RWPE1 (cell line): ENCODE data around the gene CACNA1I.

ENCODE experiments used
- CTCF ChIA-PET: fragments of 350-600 bp; sonication (Branson Sonifier 250); formaldehyde crosslinking; extraction: SDS; loops from one replicate; lab custom pipeline; 2021; lab: Yijun Ruan, JAX
- POLR2A ChIA-PET: fragments of 400-600 bp; formaldehyde crosslinking; extraction: SDS; loops from one replicate; lab custom pipeline; 2020; ENCODE audit warnings: antibody characterized with exemption; ENCODE audit not compliant: low non-redundant PET; lab: Yijun Ruan, JAX
- DNase-seq: peaks from one replicate; pipeline ENCODE4 v3.0.0; 2012; ENCODE audit warnings: low spot score
- H3K27ac ChIP-seq: fragments of 450-650 bp; 2 replicates; pipeline ENCODE4 v1.5.1; 2017
- TF ChIP-seq, protein P1 (sequence below): fragments of 450-650 bp; conservative IDR thresholded peaks from 2 replicates; pipeline ENCODE4 v1.5.1; 2017; ENCODE audit warnings: low read depth, mild to moderate bottlenecking

Gene CACNA1I

DNA sequence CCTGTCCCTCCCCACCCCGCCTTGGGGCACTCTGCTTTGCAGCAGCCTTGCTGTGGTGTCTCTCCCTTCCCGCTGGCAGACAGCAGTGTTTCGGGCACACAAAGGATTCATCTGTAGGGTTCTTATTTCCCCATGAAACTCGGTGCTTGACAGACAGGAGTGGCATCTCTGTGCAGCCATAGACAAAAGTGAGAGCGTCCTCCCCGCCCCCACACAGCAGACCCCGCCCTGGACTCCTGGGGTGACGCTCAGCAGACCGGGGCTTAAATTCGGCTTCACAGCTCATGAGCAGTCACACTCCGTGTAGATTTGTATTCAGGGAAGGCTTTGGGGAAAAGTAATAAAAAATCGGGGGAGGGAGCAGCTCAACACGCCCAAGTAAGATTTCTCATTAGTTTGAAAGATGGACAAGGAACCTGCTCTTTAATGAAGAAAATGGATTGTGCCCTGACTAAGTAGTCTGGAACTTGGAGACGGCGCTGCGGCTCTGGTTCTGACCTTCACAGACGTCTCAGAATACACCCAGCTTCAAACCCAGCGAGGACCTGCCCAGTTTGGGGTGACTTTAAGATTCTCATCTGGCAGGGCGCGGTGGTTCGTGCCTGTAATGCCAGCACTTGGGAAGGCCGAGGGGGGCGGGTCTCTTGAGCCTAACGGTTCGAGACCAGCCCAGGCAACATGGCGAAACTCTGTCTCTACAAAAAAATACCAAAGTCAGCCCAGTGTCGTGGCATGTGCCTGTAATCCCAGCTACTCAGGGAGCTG is 136.0 kb downstream of the CACNA1I start:
- POLR2A ChIA-PET = no interaction called here
- no peak for DNase-seq
- TF ChIP-seq, protein P1, sequence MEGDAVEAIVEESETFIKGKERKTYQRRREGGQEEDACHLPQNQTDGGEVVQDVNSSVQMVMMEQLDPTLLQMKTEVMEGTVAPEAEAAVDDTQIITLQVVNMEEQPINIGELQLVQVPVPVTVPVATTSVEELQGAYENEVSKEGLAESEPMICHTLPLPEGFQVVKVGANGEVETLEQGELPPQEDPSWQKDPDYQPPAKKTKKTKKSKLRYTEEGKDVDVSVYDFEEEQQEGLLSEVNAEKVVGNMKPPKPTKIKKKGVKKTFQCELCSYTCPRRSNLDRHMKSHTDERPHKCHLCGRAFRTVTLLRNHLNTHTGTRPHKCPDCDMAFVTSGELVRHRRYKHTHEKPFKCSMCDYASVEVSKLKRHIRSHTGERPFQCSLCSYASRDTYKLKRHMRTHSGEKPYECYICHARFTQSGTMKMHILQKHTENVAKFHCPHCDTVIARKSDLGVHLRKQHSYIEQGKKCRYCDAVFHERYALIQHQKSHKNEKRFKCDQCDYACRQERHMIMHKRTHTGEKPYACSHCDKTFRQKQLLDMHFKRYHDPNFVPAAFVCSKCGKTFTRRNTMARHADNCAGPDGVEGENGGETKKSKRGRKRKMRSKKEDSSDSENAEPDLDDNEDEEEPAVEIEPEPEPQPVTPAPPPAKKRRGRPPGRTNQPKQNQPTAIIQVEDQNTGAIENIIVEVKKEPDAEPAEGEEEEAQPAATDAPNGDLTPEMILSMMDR = no peak
- CTCF ChIA-PET = interaction anchor here (0.6 kb wide), 1 partner anchor 165 kb away, joined by 3 read pairs; no protein-coding TSS in a partner anchor
- no peak overlapping the region for H3K27ac ChIP-seq

DNA sequence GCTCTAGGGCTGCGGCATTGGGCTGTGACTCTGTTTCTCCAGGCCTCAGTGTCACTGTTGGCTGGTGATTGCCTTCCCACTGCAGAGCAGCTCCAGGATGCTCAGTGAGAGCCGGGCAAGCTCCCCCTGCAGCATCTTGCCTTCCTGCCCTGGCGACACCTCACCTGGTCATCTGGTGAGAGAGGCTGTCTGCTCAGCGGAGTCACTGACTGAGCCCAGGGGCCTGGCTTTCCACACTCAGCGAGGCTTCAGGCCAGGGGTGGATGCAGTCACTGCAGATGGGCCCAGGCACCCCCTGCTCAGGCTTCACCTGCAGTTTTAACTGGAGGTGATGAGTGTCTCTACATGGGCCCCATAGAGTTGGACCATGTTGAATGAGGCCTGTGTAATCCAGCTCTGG is 136.8 kb downstream of the CACNA1I start:
- CTCF ChIA-PET = interaction anchor here (0.6 kb wide), 3 partner anchors 9 to 166 kb away, joined by 3 read pairs; no protein-coding TSS in a partner anchor
- DNase-seq = no peak
- H3K27ac ChIP-seq = no peak overlapping the region
- POLR2A ChIA-PET = interaction anchor here (0.6 kb wide), 1 partner anchor 24 kb away, joined by 4 read pairs; no protein-coding TSS in a partner anchor
- TF ChIP-seq, protein P1 = no peak

DNA sequence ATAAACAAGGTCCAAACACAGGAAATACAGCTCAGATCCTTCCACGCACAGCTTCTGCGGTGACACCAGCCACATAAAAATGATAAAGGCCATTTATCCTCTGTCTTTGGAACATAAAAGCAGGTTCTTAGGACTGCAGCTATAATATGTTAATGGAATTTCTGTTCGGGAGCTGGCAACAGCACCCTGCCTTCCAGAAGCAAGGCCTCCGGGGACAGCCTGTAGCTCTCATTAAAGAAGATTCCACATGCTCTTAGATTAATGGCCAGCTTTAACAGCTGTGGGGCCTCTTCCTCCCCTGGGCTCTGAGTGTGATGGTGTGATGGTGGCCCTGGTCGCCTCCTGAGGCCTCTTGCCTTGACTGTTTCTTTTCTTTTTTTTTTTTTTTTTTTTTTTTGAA is 137.3 kb downstream of the CACNA1I start:
- no peak for DNase-seq
- POLR2A ChIA-PET = interaction anchor here (0.6 kb wide), 1 partner anchor 24 kb away, joined by 4 read pairs; no protein-coding TSS in a partner anchor
- no peak overlapping the region for H3K27ac ChIP-seq
- CTCF ChIA-PET = interaction anchor here (0.6 kb wide), 2 partner anchors 9 to 109 kb away, joined by 3 read pairs; no protein-coding TSS in a partner anchor
- TF ChIP-seq, protein P1 = no peak

DNA sequence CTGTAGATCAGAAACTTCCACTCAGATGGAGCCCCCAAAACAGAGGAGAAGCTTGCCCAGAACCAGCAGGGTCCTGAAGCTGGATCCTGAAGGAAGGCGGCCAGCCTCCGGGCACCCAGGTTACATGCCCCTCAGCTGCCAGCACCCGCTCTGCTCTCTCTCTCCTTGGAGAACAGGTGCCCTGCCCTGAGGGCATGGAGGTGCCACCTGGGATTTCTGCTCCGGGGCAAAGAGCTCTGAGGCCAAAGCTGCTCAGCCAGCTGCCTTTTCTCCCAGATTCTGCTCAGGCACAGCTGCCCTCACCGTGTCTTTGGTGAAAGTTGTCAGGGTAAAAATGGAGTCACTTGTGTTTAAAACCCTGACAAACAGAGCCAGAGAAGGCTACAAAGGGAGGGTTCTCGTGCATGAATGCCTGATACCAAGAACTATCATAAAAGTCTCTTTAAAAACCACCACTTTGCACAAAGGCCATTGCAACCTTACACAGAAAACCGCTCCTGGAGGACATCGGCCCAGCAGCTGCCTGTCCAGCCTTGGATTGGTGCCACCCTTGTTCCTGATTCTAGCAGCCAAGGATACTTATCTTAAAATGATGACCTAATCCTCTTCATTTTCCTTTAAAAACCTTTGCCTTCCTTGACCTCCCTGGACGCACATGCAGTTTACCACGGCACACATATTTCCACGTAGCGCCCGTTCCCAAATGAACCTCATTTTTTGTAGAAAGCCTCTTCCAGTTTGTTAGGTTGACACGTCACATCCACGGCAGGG is 140.0 kb downstream of the CACNA1I start:
- DNase-seq = no peak
- TF ChIP-seq, protein P1 = no peak
- H3K27ac ChIP-seq = no peak overlapping the region
- ChIA-PET CTCF (no interaction called here), POLR2A (no interaction called here)

DNA sequence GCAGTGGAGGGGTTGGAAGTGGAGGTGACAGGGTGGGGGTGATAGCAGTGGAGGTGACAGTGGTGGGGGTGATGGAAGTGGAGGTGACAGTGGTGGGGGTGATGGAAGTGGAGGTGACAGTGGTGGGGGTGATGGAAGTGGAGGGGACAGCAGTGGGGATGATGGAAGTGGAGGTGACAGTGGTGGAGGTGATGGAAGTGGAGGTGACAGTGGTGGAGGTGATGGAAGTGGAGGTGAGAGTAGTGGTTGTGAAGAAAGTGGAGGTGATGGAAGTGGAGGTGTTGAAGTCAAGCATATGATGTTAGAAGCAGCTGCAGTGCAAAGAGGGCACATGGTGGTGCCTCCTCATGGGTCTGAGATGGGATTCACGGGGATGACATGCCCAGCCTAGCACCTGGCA is 141.5 kb downstream of the CACNA1I start:
- no peak for DNase-seq
- H3K27ac ChIP-seq = no peak overlapping the region
- ChIA-PET CTCF (no interaction called here), POLR2A (no interaction called here)
- TF ChIP-seq, protein P1 = no peak

DNA sequence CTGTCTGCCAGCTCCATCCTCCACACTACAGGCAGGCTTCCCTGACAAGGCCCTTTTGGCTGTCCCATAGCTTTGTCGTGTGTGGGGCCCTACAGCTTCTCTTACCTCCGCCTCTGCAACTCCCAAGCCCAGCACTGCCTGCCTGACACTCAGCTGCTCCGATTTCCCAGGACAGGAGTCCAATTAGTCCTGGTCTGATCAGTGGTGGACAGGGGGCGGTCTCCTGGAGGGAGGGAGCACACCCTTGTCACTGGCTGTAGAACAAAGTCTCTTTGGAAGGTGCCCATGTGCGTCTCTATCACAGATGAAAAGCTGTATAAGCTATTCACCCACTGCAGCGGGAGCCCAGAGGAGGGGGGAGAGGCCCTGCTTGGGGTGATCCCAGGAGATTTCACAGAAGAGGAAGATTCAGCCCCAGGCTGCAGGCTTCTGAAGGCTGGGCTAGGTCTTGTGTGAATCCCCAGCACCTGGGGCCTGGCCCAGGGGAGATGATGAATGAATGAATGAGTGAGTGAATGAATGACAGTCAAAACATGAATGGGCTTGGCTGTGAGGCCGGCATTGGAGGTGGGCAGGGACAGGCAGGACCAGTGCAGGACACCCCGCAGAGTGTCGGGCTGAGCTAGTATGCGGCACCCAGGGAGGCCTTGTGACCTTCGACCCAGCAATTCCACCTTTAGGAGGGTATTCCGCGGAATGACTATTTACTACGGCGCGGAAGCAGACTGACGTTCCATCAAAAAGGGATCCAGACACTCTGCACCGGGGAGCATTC is 142.4 kb downstream of the CACNA1I start:
- CTCF ChIA-PET = no interaction called here
- TF ChIP-seq, protein P1 = no peak
- POLR2A ChIA-PET = no interaction called here
- DNase-seq = no peak
- H3K27ac ChIP-seq = no peak overlapping the region
